Embryonic facial prominence (tissue), 1 donor: Measurements from ENCODE around the gene CFAP74.
"Not testable (repeated sequence)": the region's sequence is repeated elsewhere in the genome, so short reads cannot be mapped to it uniquely, and the experiment has no call there.

Experiments
- DNase-seq: peaks from one replicate; pipeline ENCODE4 v3.0.0-alpha.2; 2016; ENCODE audit errors: extremely low spot score

CFAP74 gene

DNA sequence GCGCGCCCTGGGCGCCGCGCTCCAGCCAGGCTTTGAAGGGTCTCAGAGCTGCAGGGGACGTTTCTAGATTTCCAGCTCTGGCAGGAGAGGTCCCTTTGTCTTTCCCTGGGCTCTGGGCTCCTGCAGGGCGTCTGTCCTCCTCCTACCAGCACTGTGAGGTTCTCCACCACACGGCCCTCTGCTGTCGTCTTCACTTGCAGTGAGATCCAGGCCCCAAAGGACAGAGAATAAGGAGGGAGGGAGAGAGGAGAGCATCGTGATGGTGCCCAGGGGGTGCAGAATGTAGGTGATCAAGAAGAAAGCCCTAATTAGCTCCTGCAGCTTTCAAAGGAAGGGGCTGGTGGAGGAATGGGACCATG lies 108.5 kb downstream of the CFAP74 start:
- DNase-seq = no peak

DNA sequence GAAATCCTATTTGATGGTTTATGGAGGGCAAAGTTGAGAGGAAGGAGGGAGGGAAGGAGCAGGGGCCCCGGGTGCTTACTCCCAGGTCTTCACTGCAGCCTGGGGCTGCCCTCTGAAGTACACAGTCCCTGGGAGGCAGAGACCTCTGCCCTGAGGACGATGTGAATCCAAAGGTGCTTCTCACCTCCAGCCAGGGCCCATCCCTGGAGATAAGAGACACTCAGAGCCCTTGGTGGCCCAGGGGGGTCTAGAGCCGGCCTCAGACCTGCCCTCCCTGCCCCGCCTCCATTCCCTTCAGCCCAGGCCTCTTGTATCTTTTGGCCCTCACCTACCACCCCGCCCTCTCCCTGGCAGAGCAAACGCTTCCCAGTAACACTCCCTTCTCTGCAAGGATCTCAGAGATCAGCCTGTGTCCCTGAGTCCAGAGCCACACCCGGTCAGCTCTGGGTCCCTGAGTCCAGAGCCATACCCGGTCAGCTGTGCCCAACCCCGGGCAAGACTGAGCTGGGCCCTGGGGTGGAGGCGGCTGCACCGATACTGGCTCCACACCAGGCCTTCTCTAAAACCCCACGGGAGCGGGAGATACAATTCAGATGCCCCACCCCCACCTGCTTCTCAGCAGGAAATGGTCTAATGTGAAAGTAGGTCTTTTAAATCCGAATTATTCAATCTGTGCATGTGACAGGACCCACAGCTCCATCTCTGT lies 109.1 kb downstream of the CFAP74 start:
- no peak for DNase-seq

DNA sequence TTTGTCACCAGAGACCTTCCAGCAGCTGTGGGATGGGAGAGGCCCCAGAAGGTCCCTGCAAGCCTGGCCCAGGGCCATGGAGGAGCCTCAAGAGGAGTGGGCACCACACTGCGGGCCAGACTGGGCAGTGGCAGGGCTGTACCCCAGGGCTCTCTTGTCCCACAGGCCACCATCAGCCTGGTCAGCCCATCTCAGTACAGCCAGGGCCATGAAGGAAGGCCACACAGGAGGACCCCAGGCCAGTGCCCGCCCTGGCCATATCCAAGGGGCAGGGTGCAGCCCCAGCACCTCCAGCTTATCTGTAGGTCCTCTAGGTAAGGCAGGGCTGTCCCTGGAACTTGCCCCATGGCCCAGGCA lies 109.6 kb downstream of the CFAP74 start:
- DNase-seq = no peak

DNA sequence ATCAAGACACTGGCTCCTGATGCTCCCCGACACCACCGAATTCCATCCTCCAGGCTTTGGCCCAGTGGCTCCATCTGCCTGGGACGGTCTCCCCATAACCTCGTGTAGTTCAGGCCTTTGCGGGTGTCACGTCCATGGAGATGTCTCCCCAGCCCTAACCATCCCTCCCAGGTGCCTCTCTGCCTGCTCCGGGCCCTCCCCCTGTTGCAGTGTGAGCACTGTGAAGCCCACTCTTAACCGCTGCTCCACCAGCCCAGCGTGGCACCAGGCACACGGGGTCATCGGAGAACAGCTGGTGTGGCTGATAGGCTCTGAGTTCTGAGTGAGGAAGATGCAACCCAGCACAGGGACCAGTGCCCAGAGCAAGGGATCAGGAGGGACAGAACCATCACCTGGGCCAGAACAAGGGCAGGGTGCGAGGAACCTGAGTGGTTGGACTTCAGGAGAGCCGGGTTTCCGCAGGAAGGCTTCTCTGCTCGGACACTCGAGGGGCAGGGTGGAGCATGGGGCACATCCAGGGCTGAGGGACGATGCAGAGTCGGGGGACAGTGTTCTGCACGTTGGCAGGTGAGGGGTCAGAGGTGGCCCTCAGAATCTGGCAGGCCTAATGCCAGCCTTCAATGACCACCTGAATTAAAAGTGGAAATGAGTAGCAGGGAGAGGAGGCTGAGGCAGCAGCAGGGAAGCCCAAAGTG lies 110.1 kb downstream of the CFAP74 start:
- DNase-seq = no peak

DNA sequence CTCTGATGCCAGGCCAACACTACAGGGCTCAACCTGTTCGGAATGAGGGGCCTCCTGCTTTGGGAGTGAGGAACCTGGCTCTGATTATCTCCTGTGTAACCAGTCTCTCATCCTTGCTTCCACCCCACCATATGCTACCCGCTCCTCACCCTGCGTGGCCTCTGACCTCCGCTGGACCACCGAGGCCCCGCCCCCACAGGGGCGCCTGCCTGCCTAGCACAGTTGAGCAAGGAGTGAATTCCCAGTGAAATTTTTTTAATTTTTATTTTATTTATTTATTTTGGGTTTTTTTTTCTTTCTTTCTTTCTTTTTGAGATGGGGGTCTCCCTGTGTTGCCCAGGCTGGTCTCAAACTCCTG lies 110.8 kb downstream of the CFAP74 start:
- DNase-seq = no peak

DNA sequence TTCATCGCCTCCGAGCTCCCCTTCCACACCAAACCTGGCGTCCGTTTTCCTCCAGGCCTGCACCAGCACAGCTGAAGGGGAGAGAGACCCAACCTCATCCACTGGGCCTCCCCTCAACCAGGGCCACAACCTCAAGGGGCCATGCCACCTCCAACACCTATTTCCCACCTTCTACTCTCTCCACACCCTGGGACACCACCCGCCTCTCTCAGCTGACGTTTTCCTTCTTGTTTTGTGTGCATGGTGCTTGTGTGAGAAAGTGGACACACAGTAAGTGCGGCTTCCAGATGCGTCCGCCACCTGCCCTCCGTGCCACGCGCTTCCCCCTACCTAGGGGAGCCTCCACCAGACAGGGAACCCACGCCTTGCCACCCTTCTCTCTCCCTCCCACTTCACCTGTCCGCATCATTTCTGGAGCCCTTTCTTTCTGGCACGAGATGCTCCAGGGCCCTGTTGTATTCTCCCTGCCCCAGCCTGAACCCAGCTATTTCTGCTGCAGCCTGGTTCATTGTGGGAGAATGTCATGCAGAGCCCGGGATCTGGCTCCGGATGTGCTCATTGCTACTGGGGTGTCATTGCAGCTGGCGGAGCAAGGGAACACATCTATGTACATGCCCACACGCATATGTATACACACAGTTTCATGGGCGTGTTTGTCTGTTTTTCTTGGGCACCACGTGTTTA lies 111.4 kb downstream of the CFAP74 start:
- DNase-seq = no peak

DNA sequence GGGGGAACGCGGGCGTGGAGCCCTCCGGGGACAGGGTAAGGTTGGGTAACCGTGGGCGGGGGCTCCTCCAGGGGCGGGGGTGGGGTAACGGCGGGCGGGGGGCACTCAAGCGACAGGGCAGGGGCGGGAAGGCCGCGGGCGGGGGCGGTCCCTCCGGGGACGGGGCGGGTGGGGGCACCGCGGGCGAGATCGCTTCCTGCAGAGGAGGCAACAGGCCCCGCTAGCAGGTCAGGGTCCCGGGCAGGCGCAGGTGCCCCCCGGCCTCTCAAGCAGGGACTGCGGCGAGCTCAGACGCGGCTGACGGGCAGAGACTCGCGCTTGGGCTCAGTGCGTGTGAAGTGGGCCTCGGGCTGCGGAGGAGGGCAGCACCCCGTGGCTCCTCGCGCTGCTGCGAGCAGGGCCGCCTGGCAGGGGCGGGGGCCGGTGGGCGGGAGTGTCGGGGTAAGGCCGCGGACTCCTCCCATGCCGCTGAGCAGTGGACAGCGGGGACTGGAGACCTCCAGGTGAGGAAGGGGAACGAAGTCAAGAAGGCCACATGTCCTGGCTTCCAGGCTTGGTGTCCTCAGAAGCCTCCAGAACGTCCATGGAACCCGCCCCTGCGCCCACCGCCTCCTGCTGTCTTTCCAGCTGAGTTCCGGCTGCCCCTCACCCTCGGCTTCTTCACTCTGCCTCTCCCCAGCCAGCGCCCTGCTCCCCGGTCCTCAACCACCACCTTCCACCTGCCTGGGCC lies 112.1 kb downstream of the CFAP74 start:
- DNase-seq = no peak

DNA sequence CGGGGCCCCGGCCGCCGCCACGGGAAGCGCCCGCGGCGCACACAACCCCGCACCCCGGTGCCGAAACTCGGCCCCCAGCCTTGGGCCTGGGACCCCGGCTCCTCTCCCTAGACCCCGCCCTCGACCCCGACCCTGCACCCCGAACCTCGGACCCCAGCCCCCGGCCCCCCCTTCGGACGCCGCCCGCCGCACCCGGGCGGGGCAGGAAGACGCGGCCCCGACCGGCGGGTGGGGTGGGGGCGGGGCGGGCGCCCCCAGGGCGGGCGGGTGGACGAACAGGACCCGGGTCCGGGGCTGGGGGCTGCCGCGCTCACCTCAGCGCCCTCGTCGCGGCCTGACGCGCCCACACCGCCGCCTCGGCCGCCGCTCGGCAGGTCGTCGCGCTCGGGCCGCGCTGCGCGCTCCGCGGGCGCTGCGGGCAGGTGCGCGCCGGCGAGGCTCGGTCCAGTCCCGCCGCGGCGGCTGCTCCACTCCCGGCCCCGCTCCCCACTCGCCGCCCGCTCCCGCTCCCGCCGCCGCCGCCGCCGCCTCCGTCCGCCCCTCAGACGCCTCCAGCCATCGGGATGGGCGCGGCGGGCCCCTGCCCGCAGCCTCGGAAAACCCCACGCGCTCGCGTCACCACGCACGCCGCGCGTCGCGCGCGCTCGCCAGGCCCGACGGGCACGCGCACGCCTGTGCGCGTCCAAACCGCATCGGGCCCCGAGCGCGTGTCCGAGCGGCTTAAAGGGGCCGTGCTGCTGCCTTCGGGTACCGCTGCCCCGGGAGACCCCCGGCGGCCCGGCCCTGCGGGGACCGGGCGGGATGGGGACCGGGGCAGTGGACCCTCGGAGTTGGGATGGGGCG lies 112.9 kb downstream of the CFAP74 start, which contains the start of gene GNB1:
Gene GNB1, minus strand, starts transcription at position 582 of the 843 bp plus-strand sequence. CDS start 65,634 bp downstream, outside the sequence.
- peak; percentile 65 for DNase-seq

DNA sequence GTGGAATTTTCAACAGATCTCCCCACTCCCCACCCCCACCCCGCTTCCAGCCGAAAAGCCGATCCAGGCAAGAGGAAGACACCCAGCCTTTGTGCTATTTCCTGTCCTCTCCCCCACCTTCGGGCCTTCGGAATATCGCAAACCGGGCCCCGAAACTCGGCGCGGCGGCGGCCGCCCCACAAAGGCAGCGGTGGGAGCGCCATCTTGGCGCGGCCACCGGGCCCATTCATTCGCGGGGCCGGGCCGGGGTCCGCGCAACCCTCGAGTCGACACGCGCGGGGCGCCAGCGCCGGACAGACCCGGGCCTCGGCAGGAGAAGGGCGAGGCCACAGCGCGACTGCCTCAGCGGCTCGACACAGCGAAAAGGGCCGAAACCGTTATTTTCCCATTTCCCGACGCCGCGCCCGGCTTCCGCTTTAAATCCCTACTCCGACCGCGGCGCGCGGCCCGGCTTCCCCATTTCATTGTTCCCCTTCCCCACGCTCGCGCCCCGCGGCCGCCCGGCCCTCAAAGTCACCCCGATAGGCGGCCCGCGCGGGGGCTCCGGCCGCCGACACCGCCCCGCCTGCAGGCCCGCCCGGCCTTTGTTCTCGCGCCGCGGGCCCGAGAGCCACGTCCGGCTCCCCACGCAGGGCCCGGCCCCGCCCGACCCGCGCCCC lies 113.6 kb downstream of the CFAP74 start:
- DNase-seq = no peak

DNA sequence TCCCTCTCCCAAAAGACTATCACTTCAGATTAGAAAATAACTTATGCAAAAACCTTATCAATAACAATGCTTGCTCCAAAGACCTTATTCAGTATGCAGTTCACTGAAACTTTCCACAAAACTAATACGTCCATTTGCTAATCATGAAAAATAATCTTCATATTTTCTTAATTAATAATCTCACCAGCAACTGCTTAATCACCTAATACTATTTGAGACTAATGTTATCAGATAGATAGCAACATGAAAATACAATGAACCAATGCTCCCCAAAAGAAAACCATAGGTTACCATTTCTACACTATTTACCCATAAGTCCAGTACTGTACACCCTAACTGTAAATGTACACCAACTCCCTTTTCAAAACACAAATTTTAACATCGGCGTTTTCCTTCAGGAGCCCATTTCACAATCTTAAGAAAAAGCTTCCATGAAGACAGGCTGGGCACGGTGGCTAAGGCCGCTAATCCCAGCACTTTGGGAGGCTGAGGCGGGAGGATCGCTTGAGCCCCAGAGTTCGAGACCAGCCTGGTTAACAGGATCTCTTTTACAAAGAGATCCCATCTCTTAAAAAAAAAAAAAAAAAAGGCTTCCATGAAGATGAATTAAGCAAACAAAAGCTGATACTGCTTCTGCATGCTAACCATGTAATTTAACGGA lies 114.4 kb downstream of the CFAP74 start:
- no peak for DNase-seq

DNA sequence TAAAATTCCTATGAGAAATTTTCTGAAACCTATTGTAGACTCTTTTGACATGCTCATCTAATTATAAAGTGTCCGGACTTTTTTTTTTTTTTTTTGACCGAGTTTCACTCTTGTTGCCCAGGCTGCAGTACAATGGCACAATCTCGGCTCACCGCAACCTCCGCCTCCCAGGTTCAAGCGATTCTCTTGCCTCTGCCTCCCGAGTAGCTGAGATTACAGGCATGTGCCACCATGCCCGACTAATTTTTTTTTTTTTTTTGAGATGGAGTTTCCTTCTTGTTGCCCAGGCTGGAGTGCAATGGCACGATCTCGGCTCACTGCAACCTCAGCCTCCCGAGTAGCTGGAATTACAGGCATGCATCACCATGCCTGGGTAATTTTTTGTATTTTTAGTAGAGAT lies 119.7 kb downstream of the CFAP74 start:
- not testable (repeated sequence) for DNase-seq

DNA sequence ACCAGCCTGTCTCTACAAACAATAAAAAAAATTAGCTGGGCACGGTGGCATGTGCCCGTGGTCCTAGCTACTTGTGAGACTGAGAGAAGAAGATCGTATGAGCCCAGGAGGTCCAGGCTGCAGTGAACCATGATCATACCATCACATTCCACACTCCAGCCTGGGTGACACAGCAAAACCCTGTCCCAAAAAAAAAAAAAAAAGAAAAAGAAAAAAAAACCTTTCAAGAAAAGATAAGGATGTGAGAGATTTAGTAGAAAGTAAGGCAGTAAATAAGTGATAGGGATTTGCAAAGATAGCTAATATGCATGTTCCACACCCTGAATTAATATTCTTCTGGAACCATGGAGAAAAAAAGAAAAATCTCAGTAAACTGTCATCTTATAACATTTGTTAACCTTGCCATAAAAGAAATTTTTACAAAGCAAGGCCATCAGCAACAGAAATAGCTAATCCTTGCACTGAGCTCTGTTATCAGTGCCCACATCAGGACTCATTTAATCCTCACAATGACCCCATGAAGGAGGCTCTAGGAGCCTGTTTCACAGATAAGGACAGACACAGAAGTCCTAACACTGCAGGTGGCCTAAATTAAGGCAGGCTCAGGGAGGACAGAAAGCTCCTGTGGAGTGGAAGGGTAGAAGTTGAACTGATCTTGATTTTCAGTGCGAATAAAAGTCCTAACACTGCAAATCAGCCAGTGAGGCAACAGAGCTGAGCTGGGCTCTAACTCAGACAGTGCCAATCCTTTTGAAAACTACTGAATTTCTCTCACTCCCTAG lies 120.3 kb downstream of the CFAP74 start:
- DNase-seq = no peak

DNA sequence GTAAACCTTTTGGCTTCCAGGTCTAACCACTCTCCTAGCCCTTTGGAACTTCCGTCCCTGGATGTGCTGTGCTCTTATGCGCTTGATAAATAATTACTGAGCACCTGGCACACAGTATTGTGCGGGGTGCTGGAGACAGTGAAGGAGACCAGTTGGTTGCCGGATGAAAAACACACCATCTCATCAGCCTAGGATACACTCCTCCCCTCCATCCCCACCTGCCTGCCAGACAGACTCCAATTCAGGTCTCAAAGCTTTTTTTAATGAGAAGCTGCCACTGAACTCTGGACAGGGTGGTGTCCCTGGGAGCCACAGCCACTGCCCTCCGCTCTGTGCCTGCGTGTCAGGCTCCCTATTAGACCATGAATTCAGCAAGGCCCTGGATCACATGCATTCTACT lies 121.9 kb downstream of the CFAP74 start:
- DNase-seq = no peak

DNA sequence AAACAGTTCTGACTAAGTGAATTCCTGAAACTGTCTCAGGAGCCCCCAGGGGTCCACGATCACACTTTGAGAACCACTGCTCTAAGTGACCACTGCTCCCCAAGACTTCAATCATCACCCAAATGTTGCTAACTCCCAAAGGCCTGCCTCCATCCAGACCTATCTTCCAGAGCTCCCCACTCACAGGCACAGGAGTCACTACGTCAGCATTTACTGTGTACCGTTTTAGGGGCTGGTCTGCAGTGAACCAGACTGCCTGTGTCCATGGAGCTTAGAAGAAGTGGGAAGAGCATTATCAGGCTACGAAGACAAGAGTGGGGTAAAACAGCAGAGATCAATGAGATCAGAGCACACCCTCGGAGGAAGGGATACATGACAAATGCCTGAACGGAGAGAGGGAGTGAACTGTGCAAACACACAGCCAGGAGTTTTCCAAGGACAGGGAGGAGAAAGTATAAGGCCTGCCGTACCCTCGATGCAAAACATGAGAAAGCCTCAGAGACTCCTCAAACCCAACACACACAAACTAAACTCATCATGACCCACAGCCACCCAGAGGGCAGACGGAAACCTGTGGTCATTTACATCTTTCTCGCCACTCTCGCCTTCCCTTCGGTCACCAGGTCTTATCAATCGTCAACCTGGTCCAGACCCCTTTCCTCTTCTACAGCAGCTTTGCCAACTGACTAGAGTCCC lies 122.8 kb downstream of the CFAP74 start:
- no peak for DNase-seq

DNA sequence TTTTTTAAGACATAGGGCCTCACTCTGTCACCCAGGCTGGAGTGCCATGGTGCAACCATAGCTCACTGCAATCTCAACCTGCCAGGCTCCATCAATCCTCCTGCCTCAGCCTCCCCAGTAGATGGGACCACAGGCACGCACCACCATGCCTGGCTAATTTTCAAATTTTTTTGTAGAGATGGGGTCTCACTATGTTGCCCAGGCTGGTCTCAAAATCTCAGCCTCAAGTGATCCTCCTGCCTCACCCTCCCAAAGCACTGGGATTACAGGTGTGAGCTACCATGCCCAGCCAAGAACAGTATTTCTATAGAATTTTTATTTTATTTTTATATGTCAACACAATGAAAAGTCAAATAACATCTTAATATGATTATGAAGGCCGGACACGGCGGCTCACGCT lies 123.6 kb downstream of the CFAP74 start:
- DNase-seq = no peak

DNA sequence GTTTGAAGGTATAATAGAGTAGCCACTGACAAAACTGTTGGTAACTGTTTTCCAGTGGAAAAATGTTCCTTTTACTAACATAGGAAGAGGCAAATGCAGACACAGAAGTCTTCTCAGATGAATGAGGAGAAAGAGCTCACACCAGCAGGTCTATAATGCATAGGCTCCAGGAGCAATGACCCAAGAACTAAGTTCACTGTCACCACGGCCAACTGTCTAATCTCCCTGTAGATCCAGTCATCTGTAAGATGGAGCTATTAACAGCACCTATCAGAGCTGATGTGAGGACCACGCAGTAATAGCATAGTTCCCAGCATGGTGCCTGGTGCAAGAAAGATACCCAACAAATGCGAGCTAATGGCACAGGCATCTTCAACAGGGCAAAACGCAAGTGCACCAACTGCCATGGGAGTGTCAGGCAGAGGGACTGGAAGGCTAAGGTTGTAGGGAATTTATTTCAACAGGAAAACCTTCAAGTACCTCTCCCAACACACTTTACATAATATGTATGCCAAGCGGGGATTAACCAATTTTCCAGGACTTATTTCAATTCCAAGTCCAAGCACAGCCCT lies 125.6 kb downstream of the CFAP74 start:
- no peak for DNase-seq

DNA sequence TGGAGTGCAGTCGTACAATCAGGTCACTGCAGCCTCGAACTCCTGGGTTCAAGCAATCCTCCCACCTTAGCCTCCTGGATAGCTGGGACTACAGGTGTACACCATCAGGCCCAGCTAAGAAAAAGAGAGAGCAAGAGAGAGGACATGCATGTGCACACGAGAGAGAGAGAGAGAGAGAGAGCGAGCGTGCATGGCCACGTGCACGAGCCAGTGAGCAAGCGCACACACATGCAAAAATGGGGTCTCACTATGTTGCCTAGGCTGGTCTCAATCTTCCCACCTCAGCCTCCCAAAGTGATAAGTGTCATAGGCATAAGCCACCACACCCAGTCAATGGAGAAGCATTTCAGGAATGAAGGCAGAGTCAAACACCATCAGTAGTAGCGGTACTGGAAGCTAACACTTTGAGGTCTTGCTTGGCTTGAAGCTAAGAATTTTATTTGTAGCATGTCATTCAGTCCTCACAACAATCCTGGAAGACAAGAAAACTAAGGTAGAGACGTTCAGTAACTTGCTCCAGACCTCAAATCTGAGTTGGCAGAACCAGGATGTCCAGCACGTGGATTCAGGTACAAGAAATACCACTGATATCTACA lies 127.2 kb downstream of the CFAP74 start:
- no peak for DNase-seq

DNA sequence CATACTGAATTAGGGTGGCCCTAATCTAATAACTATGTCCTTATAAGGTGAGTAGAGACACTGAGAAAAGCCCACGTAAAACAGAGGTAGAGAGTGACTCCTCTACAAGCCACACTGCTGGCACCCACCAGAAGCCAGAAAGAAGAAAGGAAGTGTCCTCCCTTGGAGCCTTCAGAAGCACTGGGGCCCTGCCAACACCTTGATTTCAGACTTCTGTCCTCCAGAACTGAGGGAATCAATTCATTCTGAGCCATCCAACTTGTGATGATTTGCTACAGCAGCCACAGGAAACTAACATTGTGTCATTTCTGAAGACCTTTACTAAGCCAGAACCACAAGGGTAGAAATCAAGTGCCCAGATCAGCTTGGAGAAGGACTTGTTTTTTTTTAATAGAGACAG lies 127.7 kb downstream of the CFAP74 start:
- no peak for DNase-seq
